NCI-H2081 treated with DMSO at 0.1 percent for 48 hours (cell line): Measurements from ENCODE around the gene VLDLR.
A peak's percentile ranks its signal among the peaks of the same experiment; 100 is the strongest.

Experiments used
- DNase-seq: peaks from one replicate; lab custom pipeline; 2025; lab: John Stamatoyannopoulos, UW

The VLDLR gene

DNA sequence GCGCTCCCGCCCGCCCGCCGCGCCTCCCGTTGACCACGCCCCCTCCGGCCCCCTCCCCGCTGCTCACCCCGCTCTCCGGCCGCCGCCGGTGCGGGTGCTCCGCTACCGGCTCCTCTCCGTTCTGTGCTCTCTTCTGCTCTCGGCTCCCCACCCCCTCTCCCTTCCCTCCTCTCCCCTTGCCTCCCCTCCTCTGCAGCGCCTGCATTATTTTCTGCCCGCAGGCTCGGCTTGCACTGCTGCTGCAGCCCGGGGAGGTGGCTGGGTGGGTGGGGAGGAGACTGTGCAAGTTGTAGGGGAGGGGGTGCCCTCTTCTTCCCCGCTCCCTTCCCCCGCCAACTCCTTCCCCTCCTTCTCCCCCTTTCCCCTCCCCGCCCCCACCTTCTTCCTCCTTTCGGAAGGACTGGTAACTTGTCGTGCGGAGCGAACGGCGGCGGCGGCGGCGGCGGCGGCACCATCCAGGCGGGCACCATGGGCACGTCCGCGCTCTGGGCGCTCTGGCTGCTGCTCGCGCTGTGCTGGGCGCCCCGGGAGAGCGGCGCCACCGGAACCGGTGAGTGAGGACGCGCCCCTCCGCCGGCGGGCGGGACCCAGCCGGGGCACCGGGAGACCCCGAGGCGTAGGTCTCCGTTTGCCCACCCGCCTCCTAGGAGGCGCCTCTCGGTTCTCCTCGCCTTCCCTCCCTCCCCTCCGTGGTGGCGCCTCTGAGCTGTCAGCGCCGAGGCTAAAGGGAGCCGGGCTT lies at the start of gene VLDLR:
Gene VLDLR, plus strand, starts transcription at position 66 of the 739 bp plus-strand sequence. Its CDS starts 403 bp downstream, at position 469.
- DNase-seq = no peak

DNA sequence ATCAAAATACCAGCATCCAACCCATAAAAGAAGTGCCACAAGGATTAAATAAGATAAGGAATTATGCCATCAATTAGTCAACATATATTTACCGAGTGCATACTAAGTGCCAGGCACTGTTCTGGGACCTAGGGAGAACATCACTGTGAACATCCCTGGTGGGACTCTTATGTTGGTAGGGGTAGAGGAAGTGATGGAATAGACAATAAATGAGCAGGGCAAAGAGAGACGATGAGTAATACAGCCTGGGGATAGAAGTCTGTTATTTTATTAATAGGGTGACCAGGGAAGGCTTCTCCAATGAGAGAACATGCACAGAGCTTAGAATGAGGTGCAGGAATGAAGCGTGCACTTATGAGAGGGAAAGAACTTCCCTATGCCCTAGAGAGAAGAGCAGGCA lies 47.4 kb upstream of the VLDLR start:
- no peak for DNase-seq

DNA sequence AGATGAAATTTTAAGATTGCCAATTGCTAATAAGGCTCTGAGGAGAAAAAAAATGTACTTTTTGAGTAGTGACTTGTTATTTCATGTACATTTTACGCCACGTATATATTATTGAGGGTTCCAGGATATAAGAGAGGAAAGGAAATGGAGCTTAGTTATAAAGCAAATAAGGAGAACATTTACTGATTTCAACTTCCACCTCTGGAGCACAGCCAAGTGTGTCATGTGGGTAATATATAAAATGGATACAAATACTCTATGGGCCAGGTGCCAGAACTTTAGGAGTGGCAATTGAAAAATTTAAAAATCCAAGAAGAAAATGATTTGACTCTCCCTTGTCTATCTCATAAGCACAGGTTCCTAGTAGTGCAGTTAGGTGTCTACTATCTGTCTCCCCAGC lies 45.0 kb upstream of the VLDLR start:
- peak; percentile 37 for DNase-seq

DNA sequence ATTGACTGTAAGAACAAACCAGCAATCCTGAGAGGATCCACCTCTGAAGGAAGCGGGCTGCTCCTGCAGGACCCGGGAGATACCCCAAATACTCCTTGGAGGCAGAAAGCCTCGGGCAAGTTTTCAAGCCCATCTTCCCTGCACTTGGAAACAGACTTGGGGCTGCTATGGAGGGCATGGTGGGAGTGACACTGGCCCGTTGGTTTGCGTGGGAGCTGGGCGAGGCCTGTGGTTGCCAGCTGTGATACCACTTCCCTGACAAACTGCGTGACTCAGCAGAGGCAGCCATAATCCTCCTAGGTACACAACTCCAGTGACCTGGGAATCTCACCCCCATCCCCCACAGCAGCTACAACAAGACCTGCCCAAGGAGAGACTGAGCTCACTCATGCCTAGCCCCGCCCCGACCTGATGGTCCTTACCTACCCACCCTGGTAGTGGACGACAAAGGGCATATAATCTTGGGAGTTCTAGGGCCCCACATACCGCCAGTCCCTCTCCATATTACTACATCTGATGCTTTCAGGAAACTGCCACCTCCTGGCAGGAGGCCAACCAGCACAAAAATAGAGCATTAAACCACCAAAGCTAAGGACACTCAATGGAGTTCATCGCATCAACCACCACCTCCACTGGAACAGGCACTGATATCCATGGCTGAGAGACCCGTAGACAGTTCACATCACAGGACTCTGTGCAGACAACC lies 38.1 kb upstream of the VLDLR start:
- no peak for DNase-seq

GRCh38 chr9:2591967-2592366 lies 29.6 kb upstream of the VLDLR start:
- no peak for DNase-seq

GRCh38 chr9:2593744-2594143 lies 27.8 kb upstream of the VLDLR start:
- no peak for DNase-seq

- no peak for DNase-seq
Measured at GRCh38 chr9:2595973-2596372, 25.6 kb upstream of the VLDLR start.

DNA sequence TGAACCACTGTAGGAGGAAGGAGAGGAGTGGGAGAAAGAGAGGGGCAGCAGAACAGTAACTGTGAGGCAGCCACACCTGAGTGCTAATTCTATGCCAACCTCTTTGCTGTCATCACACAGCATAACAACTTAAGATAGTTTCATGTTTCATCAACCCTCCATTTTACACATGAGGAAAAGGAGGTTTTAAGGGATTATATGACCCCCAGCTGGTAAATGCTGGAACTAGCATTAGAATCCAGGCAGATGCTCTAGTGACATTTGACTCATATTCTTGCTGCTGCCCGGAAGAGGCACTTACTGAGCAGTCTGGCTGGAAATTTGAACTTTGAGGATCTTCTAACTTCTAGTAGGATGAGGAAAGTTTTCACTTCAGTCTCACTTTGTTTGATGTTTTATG lies 24.1 kb upstream of the VLDLR start:
- DNase-seq = no peak

DNA sequence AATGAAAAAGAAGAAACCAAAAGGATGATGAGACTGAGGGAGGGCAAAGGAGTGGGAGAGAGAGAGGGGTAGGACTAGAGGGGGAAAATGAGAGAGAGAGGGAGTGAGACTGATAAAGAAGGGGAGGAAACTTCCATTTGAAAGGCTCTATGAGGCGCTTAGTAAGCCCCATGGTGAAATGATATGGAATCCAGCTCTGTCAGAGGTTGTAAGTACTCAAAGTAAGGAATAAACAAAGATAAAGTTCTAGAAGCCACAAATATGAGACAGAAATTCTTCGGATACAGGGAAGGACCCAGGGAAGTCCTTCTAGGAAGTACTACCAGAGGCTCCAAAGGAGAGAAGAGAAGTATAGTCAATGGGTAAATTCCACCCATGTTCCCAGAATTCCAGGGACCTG lies 21.7 kb upstream of the VLDLR start:
- DNase-seq = no peak

- no peak for DNase-seq
Measured at GRCh38 chr9:2600307-2600706, 21.3 kb upstream of the VLDLR start.

- no peak for DNase-seq
Measured at GRCh38 chr9:2601785-2602378, 19.7 kb upstream of the VLDLR start.

GRCh38 chr9:2602704-2603116 lies 18.9 kb upstream of the VLDLR start:
- no peak for DNase-seq

DNA sequence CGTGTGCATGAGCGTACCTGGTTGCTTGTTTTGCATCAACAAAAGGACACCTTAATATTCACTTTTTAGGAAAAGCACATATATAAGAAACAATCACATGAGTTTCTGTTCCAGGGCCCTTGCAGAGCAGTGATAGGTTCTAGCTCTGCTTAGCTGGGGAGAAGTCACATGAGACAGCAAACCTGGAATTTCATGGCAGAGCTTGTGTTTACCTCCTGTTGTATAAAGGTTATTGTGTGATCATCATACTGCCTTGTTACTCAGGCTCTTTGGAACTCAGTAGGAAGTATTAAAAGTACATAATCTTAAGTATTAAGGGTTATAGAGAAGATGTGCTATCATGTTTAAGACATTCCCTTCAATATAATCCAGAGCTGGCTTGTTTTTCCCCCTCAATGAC lies 18.0 kb upstream of the VLDLR start:
- DNase-seq = no peak

- no peak for DNase-seq
Measured at GRCh38 chr9:2605246-2605645, 16.3 kb upstream of the VLDLR start.

GRCh38 chr9:2608276-2608675 lies 13.3 kb upstream of the VLDLR start:
- DNase-seq = no peak

DNA sequence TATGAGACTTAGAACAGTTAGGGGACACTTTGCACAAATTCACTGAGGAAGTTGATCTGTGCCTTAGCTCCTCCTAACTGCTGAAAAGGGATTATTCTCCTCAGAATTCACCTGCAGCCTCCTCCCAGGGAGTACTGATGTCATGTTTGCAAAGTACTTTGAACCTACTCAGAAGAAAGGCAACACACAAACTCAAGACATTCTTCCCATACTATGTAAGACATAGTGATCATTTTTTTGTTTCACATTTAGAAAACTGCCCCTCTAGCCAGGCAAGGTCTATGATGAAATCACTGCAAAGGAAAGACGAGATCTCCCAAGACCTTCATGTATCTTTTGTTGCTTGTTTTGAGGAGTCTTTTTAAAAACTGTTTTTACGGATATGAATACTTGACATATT lies 10.6 kb upstream of the VLDLR start:
- DNase-seq = no peak

- no peak for DNase-seq
Measured at GRCh38 chr9:2611961-2612360, 9.6 kb upstream of the VLDLR start.

GRCh38 chr9:2613730-2614271 lies 7.8 kb upstream of the VLDLR start:
- DNase-seq = peak; percentile 72

GRCh38 chr9:2615497-2615896 lies 6.1 kb upstream of the VLDLR start:
- DNase-seq = no peak

GRCh38 chr9:2616692-2617377 lies 4.8 kb upstream of the VLDLR start:
- DNase-seq = no peak

- no peak for DNase-seq
Measured at GRCh38 chr9:2618289-2618688, 3.3 kb upstream of the VLDLR start.
